Hepatic stellate cell (primary cell): ENCODE measurements around the gene PLXNA4.

Experiments used
- DNase-seq: peaks from one replicate; pipeline ENCODE4 v3.0.0; 2011; ENCODE audit warnings: low spot score

PLXNA4 gene

DNA sequence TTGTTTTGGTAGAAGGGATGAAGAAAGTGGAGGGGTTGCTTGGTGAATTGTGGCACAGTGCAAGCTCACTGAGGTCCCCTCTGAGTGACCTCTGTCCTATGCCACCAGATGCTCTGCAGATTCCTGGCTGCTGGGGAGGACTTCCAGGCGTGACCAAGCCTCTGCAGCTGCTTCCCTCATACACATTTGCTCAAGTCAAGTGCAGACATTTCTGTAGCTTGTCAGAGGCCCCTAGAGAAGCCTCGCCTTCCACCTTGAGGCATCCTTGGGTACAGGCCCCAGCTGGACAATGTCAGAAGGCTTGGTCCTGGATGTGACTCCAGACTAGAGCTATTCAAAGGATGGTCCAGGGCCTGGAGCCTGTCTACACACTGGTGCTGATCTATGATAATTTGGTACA lies 464.2 kb downstream of the PLXNA4 start:
- DNase-seq = no peak

DNA sequence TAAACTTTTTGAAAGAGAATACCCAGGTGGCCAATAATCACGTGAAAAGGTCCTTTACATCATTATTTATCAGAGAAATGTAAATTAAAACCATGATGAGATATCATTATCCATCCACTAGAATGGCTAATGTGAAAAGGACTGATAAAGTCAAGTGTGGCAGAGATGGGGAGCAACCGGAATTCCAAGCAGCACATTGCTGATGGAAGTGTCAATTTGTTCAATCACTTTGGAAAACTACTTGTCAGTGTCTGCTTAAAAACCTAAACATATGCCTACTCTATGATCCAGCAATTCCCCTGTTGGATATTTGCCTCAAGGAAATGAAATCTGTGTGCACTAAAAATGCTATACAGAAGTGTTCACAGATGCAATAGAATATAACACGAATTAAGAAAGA lies 465.6 kb downstream of the PLXNA4 start:
- DNase-seq = no peak

DNA sequence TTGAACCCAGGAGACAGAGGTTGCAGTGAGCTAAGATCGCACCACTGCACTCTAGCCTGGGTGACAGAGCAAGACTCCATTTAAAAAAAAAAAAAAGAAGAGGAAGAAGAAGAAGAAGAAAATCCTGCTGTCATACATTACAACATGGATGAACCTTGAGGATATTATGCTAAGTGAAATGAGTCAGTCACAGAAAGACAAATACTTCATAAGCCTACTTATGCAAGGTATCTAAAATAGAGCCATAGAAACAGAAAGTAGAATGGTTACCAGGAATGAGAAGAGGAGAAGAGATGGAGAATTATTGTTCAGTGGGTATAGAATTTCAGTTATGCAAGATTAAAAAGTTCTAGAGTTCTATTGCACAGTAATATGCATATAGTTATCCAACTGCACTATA lies 466.5 kb downstream of the PLXNA4 start:
- DNase-seq = no peak

DNA sequence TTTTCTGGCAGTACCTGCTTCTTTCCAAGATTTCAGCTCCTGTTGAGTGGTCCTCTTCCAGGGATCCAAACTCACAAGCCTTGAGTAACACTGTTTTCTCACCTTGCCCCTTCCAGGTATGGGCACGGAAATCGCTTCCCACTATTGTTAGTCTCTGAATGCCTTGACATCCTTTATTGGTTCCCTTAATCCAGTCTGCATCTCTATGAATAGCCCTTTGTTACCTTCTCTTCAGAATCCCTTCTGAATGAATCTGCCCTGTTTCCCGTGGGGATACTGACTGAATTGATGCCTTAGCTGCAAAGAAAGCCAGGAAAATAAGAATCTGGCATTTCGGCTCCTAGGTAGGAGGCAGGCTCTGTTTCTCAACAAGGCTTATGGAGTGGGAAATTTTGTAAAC lies 467.7 kb downstream of the PLXNA4 start:
- no peak for DNase-seq

DNA sequence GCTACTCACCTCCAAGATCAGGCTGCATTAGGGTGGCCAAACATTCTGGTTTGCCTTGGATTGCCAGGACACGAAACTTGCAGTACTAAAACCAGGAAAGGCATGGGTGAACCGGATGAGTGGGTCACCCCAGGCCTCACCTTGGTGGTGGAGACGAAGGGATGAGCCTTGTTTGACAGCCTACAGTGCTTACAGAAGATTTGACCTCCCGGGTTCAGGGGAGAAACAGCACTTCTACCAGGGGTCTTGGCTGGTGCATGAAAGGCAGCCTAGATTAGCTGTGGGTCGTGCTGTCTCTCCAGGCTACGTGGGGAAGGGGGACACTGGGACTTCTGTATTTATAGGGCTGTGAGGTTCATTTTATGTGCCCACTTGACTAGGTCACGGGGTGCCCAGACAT lies 469.8 kb downstream of the PLXNA4 start:
- DNase-seq = no peak

DNA sequence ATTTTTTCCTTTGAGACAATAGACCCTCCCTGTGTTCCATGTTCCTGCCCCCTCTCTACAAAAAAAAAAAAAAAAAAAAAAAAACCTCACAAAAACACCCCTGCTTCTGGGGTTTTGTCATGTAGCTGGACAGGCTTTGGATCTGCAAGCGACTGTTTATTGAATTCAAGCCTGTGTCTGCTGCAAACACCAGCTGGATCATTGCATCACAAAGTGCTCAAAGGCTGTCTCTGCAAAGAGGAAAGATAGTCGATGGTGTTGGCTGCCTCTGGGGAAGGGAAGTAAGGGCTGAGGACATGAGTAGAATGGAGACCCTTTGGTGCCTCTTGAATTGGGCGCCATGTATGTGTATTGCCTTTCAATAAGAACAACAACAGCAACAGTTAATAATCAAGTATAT lies 471.2 kb downstream of the PLXNA4 start:
- DNase-seq = no peak

DNA sequence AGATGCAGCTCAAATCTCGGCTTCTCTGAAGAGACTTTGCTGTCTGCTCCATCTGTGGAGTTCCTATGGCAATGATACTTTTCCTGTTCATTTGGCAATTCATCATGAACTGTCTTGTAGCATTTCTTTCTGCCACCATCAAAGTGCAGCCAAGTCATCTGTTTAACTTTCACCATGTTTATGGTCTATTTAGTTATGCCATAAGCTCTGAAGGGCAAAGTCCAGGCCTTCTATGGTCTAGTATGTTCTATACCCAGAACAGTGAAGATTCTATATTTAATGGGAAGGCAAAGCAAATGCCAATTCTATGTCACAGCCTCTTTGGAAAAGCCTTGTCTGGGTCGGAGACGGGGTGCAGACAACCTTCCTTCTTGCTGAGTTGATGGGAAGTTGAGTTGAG lies 472.6 kb downstream of the PLXNA4 start:
- DNase-seq = no peak

DNA sequence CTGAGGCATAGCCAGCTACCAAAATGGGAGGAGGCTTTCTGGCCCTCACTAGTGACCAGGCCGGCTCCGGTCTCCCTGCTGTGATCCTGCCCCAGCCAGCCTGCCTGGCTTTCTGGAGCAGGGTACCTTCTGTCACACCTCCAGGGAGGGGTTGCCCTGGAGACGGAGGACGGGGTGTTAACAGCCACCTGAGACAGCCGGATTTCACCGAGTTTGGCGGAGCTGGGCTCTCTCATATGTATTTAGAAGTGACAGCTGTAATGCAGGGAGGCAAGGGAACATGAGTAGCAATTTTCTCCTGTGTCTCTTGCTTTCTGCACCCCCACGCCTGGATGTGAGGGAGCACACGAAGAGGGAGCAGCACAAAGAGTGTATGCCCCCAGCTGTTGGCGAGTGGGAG lies 473.3 kb downstream of the PLXNA4 start:
- no peak for DNase-seq

DNA sequence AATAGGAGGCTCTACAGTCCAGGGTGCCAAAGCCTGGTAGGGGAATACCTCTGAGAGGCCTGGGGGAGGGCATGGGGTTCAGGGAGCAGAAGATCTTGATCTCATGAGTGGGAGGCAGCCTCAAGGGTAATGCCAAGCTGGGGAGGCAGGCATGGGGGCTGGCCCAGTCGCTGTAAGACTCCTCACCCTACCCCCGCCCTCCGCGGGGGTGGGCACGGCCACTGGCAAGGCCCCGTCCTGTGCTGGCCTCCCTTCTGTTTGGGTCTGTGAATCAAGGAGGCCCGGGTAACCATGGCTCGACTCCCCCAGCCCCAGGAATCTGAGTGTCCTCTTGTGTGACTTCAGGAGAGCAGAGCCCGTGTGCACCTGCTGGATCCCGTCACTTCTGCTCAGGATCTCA lies 473.9 kb downstream of the PLXNA4 start:
- no peak for DNase-seq

DNA sequence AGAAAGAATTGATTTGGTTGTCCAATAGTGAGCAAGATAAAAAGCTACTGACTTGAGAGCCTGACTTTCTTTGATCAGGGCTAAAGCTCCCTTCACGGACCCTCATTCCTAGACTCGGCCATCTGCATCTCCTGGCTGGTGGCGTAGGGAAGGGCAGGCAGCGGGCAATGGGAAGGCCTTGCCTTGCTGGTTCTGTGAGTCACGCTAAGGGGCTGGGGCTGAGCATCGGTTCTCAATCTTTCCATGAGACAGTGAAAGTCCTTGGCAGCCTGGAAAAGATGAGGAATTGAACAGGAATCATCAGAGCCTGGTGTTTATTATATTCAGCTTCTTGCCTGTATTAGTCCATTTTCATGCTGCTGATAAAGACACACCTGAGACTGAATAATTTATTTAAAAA lies 475.3 kb downstream of the PLXNA4 start:
- no peak for DNase-seq

DNA sequence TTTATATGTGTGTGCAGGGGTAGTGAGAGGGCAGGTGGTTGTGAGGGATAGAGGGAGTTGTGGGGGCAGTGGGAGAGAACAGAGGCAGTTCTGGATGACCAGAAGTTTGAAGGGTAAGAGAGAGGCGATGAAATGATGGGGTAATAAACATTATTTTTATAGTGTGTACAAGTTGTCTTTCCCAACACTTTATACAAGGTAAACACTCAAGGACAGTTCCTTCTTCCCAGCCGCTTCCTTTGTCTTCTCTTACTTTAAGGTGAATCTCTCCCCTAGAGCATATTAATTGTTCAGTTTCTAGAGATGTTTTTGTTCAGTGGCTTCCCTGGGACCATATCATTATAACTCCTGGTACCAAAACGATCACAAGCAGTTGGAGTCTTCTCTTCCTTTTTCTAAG lies 475.8 kb downstream of the PLXNA4 start:
- no peak for DNase-seq

DNA sequence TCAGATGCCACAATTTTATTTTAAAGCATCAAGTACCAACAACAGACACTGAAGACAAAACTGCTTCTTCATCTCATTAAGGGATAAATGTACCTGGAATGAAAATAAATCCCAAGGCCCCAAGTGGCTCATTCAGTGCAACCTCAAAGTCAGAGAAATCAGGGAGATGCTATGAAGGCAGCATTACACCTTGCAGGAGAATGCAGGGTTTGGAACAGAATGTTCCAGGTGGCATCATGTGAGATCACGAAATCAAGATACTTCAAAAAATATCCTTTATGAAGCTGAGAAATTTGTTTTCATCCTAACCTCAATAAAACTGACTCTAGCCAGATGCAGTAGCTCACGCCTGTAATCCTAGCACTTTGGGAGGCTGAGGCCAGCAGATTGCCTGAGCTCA lies 477.1 kb downstream of the PLXNA4 start:
- no peak for DNase-seq

DNA sequence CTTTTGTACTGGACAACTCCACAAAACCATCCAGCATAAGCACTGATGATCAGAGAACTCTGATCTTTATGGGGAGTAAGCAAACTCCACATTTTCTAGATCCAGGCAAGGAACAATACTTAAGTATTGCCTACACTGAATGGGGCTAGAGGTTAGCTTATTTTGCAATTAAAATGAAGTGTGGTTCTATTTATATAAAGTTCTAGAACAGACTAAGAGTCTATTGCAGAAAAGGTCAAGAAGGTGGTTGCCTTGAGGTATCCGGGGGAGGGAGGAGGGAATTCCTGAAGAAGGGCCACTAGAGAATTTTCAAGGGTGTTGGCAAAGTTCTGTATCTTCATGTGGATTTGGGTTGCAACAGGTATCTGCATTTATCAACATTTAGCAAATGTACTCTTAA lies 477.9 kb downstream of the PLXNA4 start:
- no peak for DNase-seq

DNA sequence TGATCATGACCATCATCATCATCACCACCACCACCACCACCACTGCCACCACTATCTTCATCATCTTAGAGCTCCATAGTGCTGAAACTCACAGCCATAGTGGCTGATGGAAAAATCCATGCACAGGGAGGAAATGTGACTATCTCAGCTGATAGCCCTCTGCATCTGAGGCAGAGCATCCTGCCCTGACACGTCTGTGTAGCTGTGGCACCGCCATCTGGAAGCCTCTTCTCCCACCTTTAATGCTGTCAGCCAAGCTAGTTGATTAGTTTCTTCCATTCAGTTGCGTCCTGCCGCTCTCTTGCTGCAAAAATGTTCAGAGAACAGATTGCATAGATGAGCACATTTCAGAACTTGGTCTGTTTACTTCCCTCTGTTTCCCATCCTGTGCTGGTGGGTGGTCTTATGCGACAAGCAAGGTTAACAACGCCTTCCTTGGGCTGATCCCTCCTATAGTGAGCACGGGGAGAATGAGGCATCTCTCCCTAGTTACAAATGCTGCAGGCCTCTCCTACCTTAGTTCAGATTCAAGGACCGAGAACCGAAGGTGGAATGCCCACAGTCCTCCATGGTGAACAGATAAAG lies 478.6 kb downstream of the PLXNA4 start:
- DNase-seq = no peak

DNA sequence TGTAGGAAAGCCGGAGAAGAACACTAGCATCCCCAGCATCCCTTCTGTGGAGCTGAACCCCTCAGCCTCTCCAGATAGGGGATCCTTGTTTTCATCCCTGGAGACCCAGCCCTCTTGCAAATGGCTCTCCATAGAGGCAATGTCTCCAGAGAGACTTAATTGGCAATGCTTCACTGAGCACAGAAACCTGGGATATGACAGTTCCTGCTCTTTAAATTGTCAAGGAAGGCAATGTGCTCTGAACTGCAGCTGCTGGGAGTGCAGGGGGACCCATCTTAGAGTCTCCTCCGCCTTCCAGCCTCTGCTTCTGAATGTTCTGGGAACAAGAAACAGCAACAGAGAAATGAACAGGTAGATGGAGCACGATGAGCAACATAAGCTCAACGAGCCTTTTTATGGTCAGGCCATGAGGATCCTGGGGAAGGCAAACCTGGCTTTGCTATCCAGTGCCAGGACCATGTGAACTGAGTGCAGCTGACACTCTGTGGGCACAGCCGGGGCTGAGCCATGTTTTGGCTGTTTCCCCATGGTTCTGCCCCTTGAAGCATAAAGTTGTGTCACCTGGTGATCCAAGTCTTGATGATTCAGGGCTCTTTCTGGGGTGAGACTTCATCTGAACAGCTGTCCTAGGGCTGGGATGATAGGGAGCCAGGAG lies 481.0 kb downstream of the PLXNA4 start:
- no peak for DNase-seq

DNA sequence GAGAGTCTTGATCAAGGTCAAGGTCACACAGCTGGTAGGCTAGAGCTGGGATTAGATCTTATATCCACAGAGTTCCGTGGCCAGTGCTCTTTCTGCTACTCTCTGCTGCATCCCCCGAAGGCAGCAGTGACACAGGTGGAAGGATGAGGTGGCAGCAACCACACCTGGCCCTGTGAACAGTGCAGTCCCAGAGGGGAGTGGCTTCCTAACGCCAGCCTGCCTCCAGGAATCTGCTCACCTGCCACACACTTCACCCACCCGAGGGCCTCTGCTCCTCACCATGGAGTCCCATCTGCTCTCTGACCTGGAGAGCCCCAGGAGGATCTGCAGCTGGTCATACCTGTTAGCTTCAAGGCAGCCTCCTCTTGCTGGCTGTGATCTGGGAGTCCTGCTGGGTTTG lies 484.2 kb downstream of the PLXNA4 start:
- no peak for DNase-seq

DNA sequence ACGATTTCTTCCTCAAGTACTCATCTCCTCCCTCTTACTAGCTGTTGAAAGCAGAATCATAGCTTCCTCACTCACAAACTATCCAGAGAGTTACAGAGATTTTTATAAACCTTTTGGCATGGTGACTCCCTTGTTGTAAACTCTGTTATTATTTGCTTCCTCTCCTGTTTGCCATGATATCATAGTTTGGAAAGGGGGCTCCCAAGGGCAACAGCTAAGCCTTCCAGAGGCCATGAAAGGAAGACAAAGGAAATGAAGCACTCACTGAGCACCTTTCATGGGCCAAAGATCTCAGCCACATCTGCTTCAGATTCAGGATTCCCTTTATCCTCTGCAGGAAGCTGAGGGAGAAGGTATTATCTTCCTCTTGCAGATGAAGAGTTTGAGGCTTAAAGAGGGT lies 484.6 kb downstream of the PLXNA4 start:
- DNase-seq = no peak

DNA sequence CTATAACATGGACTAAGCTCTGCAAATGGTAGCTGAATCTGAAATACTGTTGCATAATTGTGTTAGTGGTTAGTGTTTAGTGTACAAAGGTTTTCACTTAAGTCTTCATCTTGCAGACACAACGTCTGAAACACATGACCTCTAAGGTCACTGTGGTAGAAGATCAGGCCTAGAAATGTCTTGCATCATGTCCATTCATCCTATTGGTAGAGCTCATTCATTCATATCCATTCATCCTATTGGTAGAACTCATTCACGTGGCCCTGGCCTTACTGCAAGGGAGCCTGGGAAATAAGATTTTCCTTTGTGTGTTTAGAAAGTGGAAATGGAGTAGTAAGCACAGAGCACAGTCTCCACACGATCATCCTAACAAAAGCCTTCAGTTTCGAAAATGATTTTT lies 485.8 kb downstream of the PLXNA4 start:
- DNase-seq = no peak

DNA sequence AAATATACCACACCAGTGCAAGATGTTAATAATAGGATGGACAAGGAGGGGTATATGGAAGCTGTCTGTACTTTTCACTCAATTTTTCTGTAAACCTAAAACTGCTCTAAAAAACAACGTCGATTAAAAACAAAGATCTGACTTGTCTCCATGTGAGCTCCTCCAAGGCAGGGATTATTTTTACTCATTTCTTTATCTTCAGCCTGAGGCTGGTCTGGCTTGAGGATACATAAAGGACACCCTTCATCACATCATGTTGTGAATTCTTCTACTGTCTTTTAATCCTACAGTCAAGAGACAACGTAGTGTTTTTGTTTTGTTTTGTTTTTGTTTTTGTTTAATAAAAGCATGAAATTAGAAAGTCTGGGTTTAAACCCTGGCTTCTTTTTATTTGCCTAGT lies 486.9 kb downstream of the PLXNA4 start:
- no peak for DNase-seq

DNA sequence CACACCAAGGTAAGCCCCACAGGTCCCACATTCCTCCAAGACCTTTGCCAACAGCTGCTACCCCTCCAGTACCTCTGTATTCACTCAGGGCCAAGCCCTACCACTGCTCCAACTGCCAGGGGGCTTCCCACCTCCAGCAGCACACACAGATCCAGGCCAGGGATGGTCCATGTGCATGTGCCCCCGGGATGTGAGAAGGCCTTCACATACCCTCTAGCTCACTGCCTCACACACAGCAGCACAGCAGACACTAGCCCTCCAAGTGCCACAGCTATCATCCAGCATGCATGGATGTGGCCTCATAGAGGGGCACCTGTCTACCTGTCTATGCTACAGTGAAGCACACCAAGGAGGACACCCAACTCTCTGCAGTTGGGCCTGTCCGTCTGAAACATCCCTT lies 488.8 kb downstream of the PLXNA4 start:
- DNase-seq = no peak

DNA sequence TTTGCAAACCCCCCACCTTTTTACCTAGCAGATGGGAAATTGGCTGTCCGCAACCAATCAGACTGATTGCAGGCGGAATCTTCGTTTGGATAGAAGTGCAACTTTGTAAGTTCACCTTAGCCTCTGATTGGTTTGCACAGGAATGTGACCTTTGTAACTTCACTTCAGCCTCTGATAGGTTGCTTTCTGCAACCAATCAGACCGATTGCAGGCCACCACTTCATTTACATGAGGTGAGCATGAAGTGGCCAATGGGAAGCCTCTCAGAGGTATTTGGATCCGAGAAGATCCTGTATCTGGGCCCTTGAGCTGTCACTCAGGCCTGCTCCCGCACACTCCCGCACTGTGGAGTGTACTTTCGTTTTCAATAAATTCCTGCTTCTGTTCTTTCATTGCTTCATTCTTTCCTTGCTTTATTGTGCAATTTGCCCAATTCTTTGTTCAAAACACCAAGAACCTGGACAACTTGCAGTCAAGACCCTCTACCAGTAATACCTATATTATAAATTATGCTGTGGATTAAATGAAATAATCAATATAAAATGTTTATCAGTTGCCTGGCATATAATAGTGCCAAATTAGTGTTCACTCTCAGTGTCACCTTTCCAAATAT lies 491.4 kb downstream of the PLXNA4 start:
- DNase-seq = no peak

DNA sequence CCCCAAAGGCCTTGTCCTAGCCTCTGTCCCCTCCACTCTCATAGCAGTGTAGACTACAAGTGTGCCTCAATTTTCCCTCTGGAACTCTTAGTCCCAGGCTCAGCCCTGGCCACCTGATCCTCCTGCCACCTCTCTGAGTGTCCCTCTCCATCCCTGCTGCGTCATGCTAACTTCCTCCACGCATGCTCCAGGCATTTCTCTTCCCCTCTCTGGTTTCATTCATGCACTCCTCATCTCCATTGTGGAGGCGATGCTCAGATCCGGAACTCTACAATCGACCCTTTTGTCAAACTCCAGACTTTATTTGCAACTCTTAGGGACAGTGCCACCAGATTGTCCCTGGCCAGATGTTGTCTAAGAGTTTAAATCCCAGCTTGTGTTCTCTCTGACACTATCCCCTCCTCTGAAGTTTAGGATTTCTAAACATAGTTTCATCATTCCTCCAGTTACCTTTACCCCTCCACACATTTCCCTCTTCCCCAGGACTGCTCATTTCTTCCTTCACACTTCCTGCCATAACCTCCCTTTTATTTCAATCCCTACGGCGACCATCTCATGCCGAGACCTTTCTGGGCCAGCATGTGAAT lies 492.6 kb downstream of the PLXNA4 start:
- no peak for DNase-seq

DNA sequence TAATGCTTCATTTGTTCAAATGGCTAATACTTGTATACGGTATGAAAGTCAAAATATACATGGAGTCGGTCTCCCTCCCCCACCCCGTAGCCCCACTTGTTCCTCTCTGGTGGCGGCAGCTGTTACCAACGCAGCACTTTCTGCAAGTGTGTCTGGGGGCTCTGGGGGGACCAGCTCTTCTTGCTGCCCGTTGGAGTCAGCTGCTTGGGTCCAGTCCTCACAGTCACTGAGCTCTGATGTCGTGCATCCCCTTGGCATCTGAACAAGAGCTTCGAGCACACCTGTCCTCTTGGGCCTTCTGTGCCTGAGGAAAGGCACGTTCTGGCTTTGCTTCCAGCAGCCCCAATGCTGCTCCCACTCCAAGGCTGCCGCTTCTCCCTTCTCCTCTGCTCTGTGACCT lies 493.1 kb downstream of the PLXNA4 start:
- DNase-seq = no peak

DNA sequence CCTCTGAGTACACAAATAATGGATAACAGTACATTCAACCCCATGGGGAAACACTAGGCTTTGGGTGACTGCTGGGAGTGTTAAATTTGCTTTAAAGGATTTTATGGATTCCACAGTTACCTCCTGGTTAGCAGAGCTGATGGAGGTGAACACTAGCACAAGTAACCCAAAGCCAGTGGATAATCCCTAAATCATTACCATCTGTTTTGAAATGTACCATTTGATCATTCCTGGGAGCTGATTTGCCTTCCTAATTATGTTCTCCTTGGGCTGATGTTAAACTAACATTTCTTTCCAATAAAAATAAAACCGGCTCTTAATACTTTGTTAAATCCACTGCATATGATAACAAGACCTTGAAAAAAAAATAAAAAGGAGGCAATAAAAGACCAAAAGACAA lies 493.9 kb downstream of the PLXNA4 start:
- no peak for DNase-seq
